ENCODE measurements around the gene GRIK5.
A peak's percentile ranks its signal among the peaks of the same experiment; 100 is the strongest.

The GRIK5 gene

DNA sequence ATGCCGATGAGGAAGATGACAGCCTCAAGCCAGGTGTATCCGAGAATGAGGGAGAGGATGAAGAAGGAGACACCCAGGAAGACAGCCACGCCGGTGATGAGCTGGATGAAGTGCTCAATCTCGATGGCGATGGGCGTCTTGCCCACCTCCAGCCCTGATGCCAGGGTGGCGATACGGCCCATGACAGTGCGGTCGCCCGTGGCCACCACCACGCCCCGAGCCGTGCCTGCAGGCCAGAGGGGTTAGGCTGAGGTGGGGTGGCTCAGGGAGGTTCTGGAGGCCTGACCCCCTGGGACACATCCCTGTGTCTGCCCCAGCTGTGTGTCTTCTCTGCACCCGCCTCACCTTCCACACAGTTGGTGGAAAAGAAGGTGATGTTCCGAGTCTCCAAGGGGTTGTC is 85.0 kb downstream of the GRIK5 start:
- no peak for DNase-seq

DNA sequence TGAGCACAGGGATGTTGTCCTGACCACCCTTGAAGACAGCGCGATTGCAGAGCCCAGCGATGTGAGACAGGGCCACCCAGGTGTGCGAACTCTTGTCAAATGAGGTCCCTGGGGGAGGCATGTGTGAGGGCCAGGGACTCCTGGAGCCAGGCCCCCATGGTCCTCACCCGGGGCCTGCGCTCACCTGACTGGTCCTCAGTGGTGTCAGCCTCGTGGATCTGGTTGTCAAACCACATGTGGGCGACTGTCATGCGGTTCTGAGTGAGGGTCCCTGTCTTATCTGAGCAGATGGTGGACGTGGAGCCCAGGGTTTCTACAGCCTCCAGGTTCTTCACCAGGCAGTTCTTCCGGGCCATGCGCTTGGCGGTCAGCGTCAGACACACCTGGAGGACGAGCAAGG is 88.3 kb downstream of the GRIK5 start:
- no peak for DNase-seq

- DNase-seq: no peak
Observed at GRCh38 chr19:41978470-41978869, 91.5 kb downstream of the GRIK5 start.

- DNase-seq: no peak
Observed at GRCh38 chr19:41977916-41978315, 92.1 kb downstream of the GRIK5 start.

- no peak for DNase-seq
Observed at GRCh38 chr19:41974652-41975051, 95.4 kb downstream of the GRIK5 start.

DNA sequence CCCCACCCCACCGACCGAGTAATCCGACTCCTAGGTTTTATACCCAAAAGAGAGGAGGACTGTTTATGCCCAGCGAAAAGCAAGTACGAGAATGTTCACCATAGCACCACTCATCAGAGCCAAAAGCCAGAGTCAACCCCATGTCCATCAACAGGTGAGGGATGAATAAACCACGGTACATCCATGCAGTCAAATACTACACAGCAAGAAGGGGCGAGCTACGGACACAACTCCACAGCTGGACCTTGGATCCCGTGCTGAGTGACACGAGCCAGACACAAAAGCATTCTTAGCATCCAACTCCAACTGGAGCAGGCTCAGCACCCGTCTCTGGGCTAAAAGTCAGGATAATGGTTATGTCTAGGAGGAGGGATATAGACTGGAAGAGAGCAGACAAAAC is 98.6 kb downstream of the GRIK5 start:
- DNase-seq: no peak

DNA sequence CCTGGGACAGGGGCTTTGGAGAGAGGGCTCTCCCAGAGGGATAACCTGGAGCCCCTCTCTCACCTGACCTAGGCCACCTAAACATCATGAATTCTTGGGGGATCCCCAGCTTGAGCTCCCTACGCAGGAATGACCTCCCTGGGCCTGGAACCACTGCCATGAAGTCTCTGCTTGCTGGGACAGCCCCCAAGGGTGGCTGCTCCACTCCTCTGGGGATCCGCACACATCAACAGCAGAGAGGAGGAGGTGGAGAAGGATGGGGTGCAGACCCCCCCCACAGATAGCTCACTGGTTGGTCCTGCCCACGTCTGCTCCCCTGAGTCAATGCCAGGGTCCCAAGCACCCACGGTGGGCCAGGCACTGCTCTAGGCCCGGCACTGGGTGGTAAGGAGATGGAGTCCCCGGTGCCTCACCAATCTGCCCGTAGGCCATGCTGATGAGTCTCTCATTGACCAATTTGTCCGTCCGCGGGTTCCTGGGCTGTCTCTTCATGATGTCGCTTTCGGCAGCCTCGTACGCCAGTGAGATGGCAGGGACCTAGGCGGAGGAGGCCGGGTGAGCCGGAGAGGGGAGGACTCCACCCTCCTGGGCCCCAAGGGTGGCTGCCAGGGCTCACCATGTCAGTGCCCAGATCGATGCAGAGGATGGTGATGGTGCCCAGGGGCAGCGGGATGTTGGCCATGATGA is 100.1 kb downstream of the GRIK5 start:
- no peak for DNase-seq

DNA sequence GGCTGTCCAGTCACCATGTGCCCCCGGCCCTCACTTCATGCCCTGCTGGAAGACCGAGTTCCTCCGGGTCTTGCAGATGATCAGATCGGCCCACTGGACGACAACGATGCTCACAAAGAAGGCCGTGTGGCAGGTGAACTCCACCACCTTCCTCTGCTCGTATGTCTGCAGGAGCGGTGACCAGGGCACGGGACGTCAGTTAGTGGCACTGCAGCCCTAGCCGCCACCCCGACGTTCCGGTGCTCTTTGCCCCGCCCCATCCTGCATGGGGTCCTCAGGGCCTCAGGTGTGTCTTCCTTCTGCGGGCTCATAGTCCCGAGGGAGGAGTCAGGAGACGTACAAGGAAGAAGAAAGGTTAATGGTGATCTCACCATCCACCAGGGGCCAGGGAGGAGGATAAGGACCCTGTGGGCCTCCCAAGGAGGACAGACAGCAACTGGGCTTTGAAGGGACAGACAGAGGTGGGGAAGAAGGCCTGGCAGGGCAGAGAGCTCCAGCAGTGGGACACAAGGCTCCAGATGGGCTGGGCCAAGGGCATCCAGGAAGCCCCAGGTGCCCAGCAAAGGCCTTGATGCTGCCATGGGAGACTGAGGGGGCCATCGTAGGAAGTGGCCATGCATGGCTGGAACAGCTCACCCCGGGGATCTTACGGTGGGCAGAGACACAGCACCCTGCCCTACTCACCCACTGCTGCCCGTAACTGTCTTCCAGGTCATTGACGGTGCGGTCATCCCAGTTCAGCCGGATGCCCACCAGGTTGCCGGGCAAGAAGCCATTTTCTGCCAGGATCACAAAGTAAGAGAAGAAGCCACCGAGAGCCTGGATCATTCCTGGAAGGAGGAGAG is 101.0 kb downstream of the GRIK5 start:
- no peak for DNase-seq

DNA sequence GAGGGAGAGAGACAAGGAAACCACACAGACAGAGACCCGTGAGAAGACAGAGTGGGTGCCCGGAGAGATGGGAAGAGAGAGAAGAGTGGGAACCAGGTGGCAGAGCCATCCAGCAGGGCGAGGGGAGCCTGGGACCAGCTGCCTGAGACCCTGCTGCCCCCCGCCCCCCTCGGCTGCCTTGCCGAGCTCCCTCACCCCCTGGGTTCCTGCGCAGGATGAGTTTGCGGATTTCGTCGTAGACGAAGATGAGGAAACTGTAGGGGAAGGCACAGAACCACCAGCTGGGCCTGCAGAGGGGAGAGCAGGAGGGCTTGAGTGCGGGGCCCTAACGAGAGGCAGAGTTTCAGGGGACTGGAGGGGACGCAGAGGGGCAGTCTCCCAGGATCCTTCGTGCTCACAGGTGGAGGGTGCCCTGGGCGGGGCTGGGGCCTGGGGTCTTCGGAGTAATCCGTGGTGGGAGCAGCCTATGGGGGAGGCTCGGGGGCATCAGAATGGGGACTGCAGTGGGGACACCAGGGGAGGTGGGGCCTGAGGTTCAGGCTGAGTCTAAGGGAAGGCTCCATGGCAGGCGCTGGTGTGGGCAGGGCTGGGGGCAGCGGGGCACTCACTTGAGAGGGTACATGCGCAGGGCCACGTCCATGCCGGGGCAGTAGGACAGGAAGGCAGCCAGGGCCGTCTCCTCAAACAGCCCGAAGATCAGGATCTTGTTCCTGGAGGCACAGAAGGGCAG is 102.8 kb downstream of the GRIK5 start:
- DNase-seq: no peak

GRCh38 chr19:41965106-41965505 is 104.9 kb downstream of the GRIK5 start:
- DNase-seq: no peak

DNA sequence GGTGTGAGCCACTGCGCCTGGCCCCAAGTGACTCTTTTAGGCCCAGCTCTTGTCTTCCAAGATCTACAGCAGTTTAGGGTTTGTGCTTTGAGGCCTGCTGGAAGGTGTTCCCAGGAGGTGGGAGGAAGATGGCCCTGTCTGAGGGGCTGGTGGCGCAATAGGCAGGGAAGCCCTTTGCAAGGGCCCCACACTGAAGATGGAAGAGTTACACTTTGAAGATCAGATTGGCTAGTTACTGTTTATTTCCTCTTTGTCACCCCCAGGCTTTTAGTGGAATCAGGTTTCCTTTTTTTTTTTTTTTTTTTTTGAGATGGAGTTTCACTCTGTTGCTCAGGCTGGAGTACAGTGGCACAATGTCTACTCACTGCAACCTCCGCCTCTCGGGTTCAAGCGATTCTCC is 109.0 kb downstream of the GRIK5 start:
- DNase-seq: no peak

DNA sequence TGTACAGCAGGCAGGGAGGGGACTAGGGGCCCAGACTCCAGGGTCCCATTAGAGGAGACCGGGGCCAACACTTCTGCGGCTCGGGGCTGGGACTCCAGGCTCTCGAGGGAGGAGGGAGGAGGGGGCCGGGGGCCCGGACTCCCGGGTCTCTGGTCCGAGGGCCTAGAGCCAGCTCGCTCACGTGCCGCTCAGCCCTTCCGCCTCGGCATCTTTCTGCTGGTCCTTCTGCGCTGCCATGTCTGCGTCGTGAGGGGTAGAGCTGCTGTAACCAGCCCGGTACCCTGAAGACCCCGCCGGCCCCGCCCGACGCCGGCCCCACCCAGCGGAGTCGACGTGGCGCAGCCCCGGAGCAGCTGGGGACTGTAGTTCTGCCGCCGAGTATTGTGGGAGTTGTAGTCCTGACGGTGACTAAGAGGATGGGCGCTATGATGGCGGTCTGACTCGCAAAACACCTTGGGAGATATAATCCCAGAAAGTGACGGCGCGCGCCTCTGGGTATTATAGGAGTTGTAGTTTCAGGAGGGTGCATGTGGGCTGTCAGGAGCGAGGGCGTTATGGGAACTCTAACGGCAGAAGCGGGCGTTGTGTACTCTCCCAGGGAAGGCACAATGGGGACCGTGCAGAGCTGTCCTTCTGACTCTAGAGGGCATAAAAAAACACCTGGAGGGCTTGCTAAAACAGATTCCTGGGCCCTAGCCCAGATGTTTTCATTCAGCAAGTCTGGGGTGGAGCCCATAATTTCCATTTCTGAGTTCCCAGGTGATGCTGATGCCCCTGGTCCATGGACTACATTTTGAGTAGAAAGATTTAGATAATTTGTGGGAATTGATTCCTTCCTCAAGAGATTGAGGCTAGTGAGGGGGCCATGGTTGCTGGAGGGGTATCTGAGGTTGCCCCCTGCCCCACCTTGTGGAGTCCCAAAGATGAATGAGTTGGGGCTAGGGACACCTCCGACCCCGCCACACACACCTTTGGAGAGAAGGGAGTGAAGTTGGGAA is 110.7 kb downstream of the GRIK5 start, which contains the start of gene RABAC1:
Gene RABAC1 (minus strand): TSS at position 266 of the 998 bp plus-strand sequence. CDS start 29 bp downstream, at position 237.
- peak; percentile 88 for DNase-seq

DNA sequence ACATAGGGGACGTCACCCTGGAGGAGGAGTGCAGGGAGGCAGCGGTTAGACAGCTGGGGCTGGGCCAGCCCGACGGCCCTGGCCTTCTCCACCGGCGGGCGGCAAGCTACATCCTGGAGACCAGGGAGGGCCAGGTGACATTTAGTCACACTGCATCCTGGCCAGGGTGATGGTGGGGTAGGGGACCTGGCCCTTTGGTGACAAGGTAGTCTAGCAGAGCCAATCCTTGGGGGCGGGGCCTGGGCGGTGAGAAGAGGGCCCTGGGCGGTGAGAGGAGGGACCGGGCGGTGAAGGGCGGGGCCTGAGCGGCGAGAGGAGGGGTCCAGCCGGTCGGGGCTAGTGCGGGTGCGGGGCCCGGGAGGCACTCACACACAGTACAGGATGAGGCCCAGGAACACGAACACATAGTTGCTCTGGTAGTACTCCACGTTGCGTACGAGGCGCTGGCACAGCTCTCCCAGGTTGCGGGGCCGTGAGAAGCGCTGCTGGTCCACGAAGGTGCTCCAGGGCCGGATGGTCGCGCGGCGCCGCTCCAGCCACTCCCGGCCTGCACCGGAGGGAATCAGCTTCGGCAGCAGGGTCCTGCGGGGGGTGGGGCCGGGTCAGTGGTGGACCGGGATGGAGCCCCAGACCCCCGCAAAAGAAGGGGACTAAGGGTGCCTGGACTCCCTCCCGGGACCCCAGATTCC is 111.5 kb downstream of the GRIK5 start:
- peak; percentile 78 for DNase-seq

GRCh38 chr19:41957838-41958366 is 112.1 kb downstream of the GRIK5 start:
- no peak for DNase-seq

DNA sequence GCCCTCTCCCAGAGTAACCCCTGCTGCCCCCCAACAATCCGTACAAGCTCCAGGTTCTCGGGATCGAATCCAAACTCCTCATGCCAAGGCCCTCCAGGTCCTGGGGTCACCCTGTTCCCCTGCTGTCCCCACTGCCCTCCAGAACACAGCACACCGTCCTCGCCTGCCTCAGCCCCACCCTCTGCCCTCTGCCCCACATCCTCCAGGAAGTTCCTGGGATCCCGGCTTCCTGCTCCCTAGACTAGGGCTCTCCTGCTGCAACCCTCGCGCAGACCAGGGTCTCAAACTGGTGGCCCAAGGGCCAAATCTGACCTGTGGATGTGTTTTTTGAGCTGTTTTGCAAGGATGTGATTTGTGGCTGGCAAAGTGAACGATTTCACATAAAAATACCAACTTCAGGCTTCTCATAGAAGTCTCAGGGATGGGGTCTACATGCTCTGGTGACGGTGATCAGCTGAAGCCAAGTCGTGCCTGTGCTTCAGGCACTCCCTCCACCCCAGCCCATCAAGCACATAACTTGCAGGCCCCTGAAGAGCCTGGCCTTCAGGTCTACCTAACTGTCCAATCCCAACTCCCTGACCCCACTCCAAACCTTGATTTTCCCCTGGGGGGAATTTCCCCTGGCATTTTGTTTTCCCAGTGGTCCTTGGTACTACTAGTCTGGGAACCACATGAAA is 112.7 kb downstream of the GRIK5 start:
- no peak for DNase-seq

DNA sequence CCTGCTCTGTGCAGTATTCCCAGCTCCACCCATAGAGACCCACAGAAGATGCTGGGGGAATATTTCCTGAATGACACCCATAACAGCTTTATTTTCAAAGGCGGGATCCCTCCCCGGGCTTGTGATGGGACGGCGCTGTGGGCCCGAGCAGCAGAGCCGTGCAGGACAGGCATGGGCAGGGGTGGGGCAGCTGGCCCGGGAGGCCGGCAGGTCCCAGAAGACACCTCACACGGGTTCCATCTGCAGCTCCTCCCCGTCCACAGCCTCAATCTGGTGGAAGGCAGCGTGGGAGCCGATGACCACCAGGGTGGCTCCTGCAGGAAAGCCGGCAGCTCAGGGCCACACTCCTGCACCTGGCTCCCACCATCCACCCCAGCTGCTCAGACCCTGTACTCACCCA is 113.4 kb downstream of the GRIK5 start:
- no peak for DNase-seq

DNA sequence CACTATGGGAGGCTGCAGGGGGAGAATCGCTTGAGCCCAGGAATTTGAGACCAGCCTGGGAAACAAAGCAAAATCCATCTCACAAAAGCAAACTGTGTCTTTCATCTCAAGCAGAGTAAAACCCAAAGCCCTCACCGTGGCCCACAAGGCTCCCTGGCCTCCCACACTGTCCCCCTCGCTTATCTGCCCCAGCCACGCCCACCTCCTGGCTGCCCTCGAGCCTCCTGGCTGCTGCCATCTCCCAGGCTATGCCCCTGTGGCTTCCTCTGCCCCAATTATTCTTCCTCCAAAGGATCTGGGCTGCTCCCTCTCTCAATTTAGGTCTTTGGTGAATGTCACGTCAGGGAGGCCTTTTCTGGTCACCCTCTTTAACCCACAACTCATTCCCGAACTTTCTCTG is 114.5 kb downstream of the GRIK5 start:
- no peak for DNase-seq

DNA sequence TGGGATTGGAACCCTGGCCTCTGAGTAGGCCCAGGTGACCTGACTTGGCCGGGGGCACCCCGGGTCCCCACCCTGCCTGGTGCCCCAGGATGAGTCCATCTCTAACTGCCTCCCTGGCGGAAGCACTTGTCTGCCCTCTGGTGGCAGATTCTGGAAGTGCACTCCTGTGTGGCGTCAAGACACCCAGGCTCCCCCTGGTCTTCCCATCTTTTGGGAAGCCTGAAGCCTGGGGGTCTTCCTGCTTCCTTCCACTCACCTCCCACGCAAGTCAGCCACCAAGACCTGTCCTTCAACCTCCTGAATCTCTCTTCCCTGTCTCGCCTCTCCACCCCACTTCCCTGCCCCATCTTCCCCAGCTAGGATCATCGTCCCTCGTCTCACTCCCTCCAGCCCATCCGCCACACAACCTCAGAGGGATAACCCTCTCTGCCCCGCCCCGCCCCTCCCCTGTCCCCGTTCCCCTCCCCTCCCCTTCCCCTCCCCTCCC is 118.3 kb downstream of the GRIK5 start:
- DNase-seq: peak; percentile 73
